HG02763 (cell line): ENCODE data around the gene GAGE10.
"Not testable (repeated sequence)": the region's sequence is repeated elsewhere in the genome, so short reads cannot be mapped to it uniquely, and the experiment has no call there.

Experiments
- ATAC-seq: cut with Tn5 transposase; IDR thresholded peaks from one replicate; pipeline ENCODE4 v1.9.1; 2021; ENCODE audit warnings: mild to moderate bottlenecking, moderate library complexity; ENCODE audit not compliant: unreplicated experiment

Gene GAGE10

DNA sequence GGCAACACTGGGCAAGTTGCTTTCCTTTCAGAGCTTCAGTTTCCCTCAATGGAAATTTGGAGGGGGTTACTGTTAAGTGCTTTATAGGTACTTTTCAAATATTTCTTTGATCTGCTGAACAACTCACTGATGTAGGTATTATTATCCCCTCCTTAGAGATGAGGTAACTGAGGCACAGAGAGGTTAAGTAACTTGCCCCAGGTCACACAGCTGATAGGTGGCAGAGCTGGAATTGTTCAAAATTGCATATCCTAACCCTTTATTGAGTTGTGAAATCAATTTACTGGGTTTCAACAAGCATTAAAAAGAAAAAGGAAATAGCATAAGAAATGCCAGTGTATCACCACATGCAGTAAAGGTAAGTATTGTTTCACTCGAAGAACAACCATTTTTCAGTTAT, 27.2 kb upstream of the GAGE10 start:
- no peak for ATAC-seq

DNA sequence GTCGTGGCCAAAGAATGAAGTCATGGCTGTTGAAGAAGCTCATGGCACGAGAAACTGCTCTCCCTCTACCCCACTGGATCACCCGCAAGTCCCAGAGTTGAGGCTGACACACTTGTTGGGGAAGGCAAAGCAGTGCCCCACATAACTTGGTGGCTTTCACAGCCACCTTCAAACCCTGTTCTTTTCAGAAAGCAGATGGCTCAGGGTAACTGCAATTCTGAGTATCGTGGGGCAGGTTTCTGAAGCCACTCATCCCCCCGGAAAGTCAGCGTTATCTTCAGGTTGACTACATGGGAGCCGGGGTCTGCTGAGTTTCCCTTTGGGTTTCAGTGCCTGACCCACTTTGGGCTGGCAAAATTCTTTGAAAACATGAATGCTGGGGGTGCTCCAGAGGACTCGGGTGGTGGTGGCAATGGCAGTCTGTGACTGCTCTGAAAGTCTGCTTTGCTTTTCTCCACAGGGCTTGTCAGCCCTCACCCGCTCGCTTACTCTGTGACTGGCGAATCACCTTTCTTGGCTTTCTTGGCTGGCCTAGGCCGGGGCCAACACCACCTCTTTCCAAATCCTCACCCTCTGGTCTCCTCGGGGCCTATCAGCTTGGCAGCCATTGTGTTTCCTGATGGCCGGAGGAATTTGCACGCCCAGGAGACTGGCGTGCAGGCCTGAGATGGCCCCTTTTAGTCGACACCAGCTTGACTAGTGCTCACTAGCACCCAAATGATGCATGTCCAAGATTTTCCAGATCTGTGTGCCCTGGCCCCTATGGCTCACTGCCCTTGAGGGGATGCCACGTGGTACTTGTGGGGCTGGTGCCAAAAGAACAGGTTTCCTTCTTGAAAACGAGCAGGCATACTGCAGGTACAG, 26.5 kb upstream of the GAGE10 start:
- ATAC-seq, result no peak

DNA sequence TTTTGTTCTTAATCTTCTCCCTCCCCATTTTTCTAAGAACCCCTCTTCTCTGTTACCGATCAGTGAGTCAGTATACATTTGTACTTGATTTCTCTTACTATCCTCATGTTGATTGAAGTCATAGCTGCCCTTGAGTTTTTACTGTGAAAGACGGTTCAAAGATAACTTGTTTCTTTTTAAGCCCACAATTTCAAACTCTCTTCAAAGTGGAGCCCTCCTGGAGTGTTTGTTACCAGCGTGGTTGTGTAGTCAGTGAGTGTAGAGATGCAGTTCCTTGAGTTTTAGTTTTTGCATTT, 26.0 kb upstream of the GAGE10 start:
- no peak for ATAC-seq

DNA sequence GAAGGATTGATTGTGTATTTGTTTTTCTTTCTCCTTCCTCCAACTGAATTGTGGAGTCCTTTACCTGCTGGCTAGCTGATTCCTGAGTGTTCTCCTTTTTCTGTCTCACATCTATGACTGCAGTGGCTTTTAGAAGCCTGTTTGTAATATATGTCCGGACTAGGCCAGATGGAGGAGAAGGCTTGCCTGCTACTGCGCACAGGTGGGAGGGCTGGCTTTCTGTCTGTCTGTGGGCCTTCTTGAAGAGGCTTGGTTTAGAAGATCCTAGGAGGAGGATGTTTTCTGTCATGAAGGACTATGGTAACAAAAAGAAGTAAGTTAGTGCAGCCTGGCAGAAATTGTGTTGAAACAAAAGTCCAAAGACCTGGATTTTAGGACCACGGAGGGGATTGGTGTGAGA, 25.4 kb upstream of the GAGE10 start:
- ATAC-seq, result no peak

DNA sequence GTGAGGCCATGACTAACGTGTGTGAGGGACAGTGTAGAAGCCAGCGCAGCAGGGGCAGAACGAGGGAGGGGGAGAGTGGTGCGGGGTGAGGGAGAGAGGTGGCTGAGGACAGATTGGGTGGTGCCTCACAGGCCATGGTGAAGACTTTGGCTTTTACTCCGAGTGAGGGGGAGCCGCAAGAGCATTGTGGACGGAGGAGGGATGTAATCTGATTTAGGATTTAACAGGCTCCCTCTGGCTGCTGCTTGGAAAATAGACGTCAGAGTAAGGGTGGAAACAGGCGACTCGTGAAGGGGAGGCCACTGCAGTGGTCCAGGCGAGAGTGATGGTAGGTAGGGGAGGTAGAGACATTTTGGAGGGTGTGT, 20.8 kb upstream of the GAGE10 start:
- ATAC-seq, result no peak

DNA sequence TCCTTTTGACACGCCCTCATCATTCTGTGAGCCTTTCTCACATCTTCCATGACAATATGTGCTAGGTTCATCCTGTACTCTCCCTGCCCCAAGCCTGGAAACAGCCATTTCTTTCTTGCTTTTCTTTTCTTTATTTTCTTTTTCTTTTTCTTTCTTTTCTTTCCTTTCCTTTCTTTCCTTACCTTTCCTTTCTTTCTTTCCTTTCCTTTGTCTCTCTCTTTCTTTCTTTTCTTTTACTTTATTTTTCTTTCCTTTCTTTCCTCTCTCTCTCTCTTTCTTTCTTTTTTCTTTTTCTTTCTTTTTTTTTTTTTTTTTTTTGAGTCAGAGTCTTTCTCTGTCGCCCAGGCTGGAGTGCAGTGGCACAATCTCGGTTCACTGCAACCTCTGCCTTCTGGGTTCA, 19.2 kb upstream of the GAGE10 start:
- no peak for ATAC-seq

DNA sequence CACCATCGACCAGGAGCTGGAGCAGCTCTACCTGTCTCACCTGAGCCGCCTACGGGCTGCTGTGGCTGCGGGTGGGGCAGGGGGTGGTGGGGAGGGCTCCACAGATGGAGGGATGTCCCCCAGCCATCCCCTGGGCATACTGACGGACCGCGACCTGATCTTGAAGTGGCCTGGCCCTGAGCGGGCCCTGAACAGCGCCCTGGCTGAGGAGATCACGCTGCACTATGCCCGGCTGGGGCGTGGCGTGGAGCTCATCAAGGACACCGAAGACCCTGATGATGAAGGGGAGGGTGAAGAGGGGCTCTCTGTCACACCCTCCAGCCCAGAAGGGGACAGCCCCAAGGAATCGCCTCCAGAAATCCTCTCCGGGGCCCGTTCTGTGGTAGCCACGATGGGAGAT, 17.3 kb upstream of the GAGE10 start:
- no peak for ATAC-seq

DNA sequence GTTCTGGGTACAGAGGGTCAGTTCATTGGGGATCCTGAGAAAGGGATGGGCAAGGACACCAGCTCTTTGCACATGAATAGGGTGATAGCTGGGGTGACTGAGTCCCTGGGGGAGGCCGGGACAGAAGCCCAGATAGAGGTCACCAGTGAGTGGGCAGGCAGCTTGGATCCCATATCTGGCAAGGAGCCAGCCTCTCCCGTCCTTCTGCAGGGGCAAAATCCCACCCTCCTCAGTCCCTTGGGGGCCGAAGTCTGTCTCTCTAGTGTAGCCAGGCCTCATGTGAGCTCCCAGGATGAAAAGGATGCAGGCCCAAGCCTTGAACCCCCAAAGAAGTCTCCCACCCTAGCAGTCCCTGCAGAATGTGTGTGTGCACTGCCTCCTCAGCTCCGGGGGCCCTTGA, 16.9 kb upstream of the GAGE10 start:
- ATAC-seq, result no peak

DNA sequence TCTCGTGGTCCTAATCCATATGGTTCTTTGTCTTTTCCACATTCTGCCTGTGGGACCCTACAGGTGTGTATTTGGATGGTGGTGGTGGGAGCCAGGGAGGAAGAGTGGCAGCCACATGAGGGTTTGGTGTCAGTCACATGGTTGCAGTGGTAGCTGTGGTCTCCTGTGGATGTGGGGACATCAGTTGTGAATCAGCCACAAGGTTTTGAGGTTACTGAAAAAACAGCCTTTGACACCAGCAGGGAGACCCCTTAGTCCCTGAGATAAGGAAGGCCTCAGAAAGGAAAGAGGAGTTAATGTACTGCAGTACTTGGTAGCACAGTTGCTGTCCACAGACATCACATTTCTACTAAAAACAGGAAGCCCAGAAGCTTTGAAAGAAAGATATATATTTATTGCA, 15.8 kb upstream of the GAGE10 start:
- no peak for ATAC-seq

DNA sequence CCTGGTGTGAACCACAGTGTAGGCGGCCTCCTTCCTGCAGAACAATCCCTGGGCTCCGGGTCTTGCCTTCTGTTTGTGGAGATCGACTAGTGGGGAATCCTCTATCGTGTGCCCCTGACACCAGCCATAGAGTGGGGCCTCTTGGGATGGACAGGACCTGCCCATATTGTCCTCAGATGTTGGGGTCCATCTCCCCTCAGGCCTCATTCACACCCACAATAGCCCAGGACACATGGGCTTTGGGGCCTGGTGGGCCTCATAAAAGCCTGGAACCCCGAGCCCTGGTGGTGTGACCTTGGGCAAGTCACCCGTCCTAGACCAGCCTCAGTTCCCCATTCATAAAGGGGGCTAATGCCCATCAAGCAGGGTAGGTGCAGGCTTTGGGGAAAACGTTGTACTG, 13.2 kb upstream of the GAGE10 start:
- no peak for ATAC-seq

DNA sequence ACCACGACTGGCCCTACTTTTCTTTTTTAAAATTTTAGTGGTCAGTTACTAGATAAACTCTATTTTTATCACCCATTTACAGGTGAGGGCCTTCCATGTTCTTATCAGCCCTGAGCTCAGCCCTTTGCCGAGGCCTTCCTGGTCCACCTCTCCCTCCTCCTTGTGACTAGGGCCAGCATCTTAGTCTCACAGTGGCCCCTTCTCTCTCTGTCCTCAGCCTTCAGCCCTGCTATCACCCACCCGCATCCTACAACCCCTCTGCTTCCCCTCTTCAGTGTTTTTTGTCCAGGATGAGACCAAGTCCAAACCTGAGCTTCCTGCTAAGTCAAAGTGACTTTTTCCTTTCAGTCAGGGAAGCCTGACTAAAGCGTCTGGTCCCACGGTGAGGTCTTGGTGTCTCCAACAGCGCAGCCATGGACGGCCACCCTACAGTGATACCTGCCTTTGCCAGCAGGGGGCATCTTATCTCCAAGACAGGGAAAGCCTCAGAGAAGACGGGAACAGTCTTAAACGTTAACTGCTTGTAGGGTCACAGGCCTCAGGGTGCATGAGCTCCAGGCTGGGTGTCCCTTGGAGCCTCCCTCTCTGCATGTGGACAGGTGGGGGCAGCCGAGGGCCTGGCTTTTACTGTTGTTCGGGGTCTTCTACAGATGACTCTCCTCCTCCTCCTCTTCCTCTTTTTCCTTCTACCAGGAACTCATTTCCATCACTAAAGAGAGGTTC, 11.7 kb upstream of the GAGE10 start:
- no peak for ATAC-seq

DNA sequence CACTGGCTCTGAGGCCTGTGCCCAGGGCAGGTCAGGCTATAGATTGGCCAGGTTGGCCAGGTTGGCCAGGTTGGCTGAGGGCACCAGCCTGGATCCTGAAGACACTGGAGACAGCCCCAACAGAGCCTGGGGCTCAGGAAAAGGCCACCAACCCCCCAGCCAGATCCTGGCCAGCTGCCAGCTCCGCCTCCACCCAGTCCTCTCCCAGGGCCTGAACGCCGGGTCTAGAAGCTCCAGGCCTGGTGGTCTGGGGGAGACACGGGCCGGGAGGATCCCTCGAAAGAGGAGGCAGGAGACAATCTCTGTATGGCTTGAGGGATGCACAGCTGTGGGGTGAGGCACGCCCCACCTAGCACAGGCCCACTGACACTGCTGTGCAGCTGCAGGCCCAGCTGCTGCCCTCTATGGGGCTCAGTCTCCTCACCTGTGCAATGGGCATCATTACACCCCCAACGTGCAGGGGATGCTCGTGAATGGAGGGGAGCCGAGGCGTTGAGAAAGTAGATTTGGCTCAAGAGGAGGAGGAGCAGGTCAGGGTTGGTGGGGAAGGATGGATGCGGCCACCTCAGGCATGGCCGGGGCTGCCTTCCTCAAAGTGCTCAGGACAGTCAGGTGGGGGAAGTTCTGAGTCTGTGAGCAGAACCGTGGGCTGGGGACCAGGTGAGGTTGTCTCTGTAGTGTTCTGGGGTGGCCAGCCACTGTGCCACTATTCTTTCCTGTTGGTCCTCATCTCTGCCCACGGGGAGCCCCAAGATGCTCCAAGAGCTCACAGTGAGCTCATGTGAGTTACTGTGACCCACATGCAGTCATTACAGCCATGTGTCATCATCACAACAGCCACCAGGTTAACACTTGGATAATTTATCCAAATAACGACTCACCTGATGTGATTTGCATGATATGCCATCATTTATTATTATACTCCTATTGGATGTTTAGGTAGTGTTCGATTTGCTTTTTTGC, 10.8 kb upstream of the GAGE10 start:
- no peak for ATAC-seq

DNA sequence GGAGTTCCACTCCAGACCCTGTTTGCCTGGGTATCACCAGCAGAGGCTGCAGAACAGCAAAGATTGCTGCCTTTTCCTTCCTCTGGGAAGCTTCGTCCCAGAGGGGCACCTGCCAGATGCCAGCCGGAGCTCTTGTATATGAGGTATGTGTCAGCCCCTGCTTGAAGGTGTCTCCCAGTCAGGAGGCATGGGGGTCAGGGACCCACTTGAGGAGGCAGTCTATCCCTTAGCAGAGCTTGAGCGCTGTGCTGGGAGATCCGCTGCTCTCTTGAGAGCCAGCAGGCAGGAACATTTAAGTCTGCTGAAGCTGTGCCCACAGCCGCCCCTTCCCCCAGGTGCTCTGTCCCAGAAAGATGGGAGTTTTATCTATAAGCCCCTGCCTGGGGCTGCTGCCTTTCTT, 4.2 kb upstream of the GAGE10 start:
- not testable (repeated sequence) for ATAC-seq

DNA sequence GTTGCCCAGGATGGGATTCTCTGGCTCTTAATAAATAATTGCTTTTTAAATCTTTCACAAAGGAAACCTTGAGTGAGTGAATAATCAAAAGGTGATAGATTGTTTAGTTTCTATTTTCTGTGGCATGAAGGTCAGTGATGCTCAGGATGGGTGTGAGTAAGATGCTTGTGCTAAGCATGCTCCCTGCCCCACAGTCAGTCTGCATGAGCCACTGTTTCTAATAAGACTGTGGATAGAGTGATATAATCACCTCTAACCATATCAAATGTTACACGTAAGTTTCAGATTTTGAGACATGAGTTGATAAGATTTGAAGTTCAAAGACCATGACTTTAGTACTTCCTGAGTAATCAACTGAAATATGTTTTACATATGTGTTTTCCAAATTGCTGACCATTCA, 2.7 kb upstream of the GAGE10 start:
- ATAC-seq, result no peak

DNA sequence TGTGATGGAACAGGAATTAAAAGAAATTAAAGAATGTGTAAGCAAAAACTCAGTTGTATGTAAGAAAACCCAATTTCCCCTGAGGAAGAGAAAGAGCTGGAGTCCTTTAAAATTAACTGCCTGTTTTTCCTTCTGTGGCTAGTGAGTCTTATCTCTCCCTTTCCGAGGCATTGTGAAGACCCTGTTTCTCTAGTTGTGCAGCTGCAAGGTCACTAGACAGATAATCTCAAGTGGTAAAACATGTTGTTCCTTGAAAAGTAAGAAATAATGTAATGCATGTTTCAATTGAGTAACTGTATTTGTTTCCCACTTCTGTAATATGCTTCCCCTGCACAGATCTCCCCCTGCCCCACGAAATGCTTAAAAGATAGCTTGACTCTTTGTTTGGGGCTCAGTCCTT, 4.3 kb downstream of the GAGE10 start:
- not testable (repeated sequence) for ATAC-seq

DNA sequence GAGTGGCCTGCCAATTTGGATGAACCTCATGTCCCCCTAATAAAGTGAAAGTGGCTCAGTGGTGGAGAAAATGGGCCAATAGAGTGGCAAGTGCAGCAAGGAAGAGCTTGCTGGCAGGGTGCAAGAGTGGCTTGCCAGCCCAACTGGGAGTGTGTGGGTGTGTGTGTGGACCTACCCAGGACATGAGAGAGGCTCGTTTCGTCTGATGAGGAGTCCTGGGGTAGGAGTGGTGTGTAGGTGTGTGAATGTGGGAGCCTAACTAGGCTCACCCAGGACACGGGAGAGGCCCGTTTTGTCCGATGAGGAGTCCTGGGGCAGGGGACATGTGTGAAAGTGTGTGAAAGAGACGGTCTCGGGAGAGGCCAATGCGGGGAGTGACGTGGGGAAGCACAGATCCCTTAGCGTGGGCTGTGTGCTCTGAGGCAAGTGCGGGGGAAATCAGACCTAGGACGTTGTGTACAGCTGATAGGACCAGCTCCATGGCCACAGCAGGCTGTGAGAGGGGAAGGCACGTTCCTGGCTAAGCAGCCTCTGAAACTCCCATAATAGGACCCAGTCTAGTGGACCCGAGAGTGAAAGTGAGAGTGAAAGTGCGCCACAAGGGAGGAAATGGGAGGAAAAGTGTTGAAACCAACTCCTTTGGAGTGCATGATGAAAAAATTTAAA, 5.3 kb downstream of the GAGE10 start:
- no peak for ATAC-seq

DNA sequence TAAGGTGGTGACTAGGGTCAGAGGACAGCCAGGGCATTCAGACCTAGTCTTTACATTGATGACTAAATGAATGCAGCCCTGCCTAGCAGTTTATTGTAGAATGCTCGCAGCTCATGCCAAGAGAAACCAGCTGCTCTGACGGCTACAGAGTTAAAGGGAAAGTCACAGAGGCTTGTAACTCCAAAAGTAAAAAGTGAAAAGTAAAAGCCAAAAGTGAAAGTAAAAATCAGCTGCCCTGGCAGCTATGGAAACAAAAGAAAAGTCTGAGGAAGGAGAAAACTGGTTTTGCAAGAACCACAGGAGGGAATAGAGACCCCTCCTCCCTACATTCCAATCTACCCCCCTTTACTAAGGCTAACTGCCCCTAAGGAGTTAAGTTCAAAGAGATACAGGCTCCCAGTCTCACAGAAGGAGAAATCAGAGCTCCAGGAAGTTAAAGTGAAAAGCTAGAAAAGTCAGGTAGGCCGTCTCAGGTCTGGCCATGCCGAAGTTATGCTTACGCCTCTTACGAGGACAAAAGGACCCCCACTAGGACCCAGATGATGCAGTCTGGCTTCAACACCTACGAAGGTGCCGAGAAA, 6.0 kb downstream of the GAGE10 start:
- no peak for ATAC-seq

DNA sequence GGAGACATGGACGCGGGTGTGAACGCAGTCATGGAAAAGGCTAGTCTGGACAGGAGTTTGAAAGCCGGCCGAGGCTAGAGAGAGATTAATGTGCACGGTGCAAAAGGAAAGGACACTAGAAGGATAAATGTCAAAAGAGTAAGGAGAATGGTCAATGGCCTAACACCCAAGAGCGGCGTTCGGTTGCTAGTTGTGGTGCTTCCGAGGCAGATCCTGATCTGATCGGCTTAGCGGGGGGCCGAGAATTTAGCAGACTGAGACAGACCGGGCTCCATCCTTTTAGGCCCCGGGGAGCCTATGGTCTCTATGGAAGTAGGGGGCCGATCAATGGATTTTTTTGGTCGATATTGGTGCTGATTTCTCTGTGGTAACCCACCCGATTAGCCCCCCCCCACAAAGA, 6.9 kb downstream of the GAGE10 start:
- ATAC-seq, result no peak

DNA sequence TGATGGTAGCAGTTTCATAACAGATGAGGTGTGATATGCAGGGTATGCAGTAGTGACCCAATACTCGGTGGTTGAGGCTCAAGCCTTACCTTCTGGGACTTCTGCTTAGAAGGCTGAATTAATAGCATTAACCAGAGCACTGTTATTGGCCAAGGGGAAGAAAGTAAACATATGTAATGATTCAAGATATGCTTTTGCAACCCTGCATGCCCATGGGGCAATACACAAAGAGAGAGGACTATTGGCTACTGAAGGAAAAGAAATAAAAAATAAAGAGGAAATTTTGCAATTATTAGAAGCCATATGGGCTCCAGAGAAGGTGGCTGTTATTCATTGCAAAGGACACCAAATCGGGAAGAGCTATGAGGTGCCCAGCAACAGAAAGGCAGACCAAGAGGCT, 8.7 kb downstream of the GAGE10 start:
- ATAC-seq, result no peak

DNA sequence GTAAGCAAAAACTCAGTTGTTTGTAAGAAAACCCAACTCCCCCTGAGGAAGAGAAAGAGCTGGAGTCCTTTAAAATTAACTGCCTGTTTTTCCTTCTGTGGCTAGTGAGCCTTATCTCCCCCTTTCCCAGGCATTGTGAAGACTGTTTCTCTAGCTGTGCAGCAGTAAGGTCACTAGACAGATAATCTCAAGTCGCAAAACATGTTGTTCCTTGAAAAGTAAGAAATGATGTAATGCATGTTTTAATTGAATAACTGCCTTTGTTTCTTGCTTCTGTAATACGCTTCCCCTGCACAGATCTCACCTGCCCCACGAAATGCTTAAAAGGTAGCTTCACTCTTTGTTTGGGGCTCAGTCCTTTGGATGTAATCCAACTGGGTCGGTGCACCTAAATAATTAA, 12.6 kb downstream of the GAGE10 start:
- ATAC-seq, result no peak

DNA sequence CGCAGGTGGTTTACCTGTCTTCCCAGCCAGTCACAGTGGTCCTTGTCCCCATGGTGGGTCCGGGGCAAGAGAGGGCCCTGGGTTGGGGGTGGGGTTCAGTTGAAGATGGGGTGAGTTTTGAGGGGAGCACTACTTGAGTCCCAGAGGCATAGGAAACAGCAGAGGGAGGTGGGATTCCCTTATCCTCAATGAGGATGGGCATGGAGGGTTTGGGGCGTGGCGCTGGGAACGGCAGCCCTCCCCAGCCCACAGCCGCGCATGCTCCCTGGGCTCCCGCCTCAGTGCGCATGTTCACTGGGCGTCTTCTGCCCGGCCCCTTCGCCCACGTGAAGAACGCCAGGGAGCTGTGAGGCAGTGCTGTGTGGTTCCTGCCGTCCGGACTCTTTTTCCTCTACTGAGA, 18.3 kb downstream of the GAGE10 start, which contains the start of gene GAGE12J:
Gene GAGE12J (plus strand): TSS at position 301 of the 400 bp plus-strand sequence. CDS start 1,157 bp downstream, outside the sequence.
- not testable (repeated sequence) for ATAC-seq
